Regular cardiac myocyte (primary cell): ENCODE measurements around the gene GBP3. TPM values are rescaled to one million over a fixed set of nuclear protein-coding genes. Genes with fewer than 3 reads are reported as not detected.

Experiments
- total RNA-seq: library from RNA; depleted of rRNA; stranded (reverse); fragments of >200 nt; gene quantifications from 2 replicates; pipeline ENCODE4 v1.2.3, GENCODE V29; 2014

The GBP3 gene, protein sequence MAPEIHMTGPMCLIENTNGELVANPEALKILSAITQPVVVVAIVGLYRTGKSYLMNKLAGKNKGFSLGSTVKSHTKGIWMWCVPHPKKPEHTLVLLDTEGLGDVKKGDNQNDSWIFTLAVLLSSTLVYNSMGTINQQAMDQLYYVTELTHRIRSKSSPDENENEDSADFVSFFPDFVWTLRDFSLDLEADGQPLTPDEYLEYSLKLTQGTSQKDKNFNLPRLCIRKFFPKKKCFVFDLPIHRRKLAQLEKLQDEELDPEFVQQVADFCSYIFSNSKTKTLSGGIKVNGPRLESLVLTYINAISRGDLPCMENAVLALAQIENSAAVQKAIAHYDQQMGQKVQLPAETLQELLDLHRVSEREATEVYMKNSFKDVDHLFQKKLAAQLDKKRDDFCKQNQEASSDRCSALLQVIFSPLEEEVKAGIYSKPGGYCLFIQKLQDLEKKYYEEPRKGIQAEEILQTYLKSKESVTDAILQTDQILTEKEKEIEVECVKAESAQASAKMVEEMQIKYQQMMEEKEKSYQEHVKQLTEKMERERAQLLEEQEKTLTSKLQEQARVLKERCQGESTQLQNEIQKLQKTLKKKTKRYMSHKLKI
- total RNA-seq, result 24.2 and 63.6 TPM in 2 replicates

GRCh38 chr1:89022167-89022959, at the start of gene GBP3:
TSS of gene GBP3 (minus strand) at chr1:89022866. CDS start at chr1:89020721, 2,145 bp downstream.

GRCh38 chr1:89065079-89065868, 42.6 kb upstream of the GBP3 start, which contains the start of gene GBP1:
TSS of gene GBP1 (minus strand) at chr1:89065208. CDS start at chr1:89063234, 1,974 bp downstream.

Other genes with a start within 250 kb of the GBP3 start
- 40.6 and 45.6 TPM in 2 replicates for gene GTF2B, start 131.3 kb downstream of the GBP3 start, total RNA-seq
- 23.4 and 35.9 TPM in 2 replicates for gene KYAT3, start 30.2 kb downstream of the GBP3 start, total RNA-seq
- gene RBMXL1, start 30.2 kb downstream of the GBP3 start, total RNA-seq, result 7.3 and 11.1 TPM in 2 replicates
- 11.5 and 22.3 TPM in 2 replicates for gene GBP1, start 42.3 kb upstream of the GBP3 start, total RNA-seq
- gene GBP2, start 103.2 kb upstream of the GBP3 start, total RNA-seq, result 10.9 and 52.1 TPM in 2 replicates
- not detected in 2 replicates for gene GBP7, start 153.1 kb upstream of the GBP3 start, total RNA-seq
- 1.1 and 2.3 TPM in 2 replicates for gene GBP4, start 176.1 kb upstream of the GBP3 start, total RNA-seq
- gene GBP5, start 250.0 kb upstream of the GBP3 start, total RNA-seq, result under 0.01 and 0.38 TPM in 2 replicates